ENCODE results near the gene GFY. TPM values are rescaled to one million over a fixed set of nuclear protein-coding genes. Genes with fewer than 3 reads are reported as not detected.
"Not testable (repeated sequence)": the region's sequence is repeated elsewhere in the genome, so short reads cannot be mapped to it uniquely, and the experiment has no call there.

GFY gene
- total RNA-seq, 1 donor from 2014 or later, result not detected

DNA sequence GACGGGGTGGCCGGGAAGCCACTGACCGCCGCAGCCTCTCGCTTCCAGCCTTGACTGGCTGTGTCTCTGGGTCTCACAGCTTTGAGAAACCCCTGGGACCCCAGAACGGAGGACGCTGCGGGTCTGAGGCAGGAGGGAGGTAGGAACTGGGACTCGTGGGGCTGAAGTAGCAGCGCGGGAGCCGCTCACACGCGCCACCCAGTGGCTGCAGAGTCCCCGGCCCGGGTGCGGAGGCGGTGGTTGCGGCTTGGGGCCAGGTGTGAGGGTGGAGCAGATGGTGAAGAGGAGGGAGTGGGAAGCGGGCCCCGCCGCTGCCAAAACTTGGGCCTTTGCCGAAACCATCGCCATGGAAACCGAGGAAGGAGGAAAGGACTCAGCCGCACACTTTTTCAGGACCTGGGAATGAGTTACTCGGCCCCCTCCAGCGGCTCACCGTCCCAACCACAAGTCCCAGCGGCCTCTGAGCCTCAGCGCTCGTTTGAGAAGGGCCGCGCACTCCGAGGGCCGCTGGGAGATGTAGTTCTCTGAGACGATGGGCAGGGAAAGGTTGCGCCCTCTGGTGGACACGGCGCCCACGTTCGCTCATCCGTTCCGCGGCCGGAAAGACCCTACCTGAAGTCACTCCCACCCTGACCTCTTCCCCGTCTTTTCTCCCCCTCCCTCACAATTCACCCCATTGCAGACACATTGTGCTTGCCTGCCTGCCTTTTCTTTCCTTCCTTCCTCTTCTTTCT is 18.3 kb downstream of the GFY start:
- peaks cover 3% of the 10 kb centered on the region for H3K4me1 ChIP-seq (ENCODE audit: insufficient read depth, low read length)
- H4K20me1 ChIP-seq (ENCODE audit: insufficient read depth, low read length), result peaks cover 4% of the 10 kb centered on the region
- peak overlapping the region; percentile 94 for H3K4me2 ChIP-seq (ENCODE audit: low read length)
- no peaks in the 10 kb centered on the region for H3K9me3 ChIP-seq (ENCODE audit: insufficient read depth, low read depth, low read length)
- Mint-ChIP-seq H3K27me3 (ENCODE audit: low read depth, unreplicated experiment) (peaks cover 37% of the 10 kb centered on the region), H3K9me3 (ENCODE audit: unreplicated experiment) (peaks cover 4% of the 10 kb centered on the region), H3K27ac (ENCODE audit: unreplicated experiment) (no peak overlapping the region), H3K4me3 (ENCODE audit: unreplicated experiment) (peak overlapping the region; percentile 80), H3K4me1 (ENCODE audit: low read depth, unreplicated experiment) (no peaks in the 10 kb centered on the region), H3K36me3 (ENCODE audit: low read depth, unreplicated experiment) (peaks cover 7% of the 10 kb centered on the region)
- TF ChIP-seq EZH2 (IDR thresholded peaks at IDR 0.05; ENCODE audit: insufficient read depth, low read length), result no peak
- TF ChIP-seq, protein P1, sequence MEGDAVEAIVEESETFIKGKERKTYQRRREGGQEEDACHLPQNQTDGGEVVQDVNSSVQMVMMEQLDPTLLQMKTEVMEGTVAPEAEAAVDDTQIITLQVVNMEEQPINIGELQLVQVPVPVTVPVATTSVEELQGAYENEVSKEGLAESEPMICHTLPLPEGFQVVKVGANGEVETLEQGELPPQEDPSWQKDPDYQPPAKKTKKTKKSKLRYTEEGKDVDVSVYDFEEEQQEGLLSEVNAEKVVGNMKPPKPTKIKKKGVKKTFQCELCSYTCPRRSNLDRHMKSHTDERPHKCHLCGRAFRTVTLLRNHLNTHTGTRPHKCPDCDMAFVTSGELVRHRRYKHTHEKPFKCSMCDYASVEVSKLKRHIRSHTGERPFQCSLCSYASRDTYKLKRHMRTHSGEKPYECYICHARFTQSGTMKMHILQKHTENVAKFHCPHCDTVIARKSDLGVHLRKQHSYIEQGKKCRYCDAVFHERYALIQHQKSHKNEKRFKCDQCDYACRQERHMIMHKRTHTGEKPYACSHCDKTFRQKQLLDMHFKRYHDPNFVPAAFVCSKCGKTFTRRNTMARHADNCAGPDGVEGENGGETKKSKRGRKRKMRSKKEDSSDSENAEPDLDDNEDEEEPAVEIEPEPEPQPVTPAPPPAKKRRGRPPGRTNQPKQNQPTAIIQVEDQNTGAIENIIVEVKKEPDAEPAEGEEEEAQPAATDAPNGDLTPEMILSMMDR (IDR thresholded peaks at IDR 0.05; ENCODE audit: insufficient read depth, low read depth, low read length), result peak; percentile 55
- H3K27me3 ChIP-seq (ENCODE audit: insufficient read depth, low read length), result peaks cover 35% of the 10 kb centered on the region
- H3K4me3 ChIP-seq (ENCODE audit: insufficient read depth, low read depth, low read length), result peak overlapping the region; percentile 56
- peak overlapping the region; percentile 13 for H3K27ac ChIP-seq (ENCODE audit: low read depth, low read length)
- H3K9ac ChIP-seq (ENCODE audit: low read length), result peak overlapping the region; percentile 79
- FAIRE-seq, result no peak
- H3K79me2 ChIP-seq (ENCODE audit: insufficient read depth, low read length), result no peaks in the 10 kb centered on the region
- no peaks in the 10 kb centered on the region for H3K36me3 ChIP-seq (ENCODE audit: insufficient read depth, low read length)
- peak; percentile 87 for DNase-seq (ENCODE audit: low read depth)
- H2AFZ ChIP-seq (ENCODE audit: low read depth, low read length), result peak overlapping the region; percentile 94

- not testable (repeated sequence) for H3K27ac Mint-ChIP-seq (ENCODE audit: unreplicated experiment); H3K4me3 ChIP-seq (ENCODE audit: insufficient read depth, low read depth, low read length); H3K79me2 ChIP-seq (ENCODE audit: insufficient read depth, low read length); H2AFZ ChIP-seq (ENCODE audit: low read depth, low read length); H3K4me1 ChIP-seq (ENCODE audit: insufficient read depth, low read length); H3K36me3 ChIP-seq (ENCODE audit: insufficient read depth, low read length); H3K4me1 Mint-ChIP-seq (ENCODE audit: low read depth, unreplicated experiment); H3K9me3 ChIP-seq (ENCODE audit: insufficient read depth, low read depth, low read length); H3K9ac ChIP-seq (ENCODE audit: low read length); FAIRE-seq; H3K27ac ChIP-seq (ENCODE audit: low read depth, low read length); H3K9me3 Mint-ChIP-seq (ENCODE audit: unreplicated experiment); DNase-seq (ENCODE audit: low read depth); H4K20me1 ChIP-seq (ENCODE audit: insufficient read depth, low read length)
- peaks cover 11% of the 10 kb centered on the region for H3K36me3 Mint-ChIP-seq (ENCODE audit: low read depth, unreplicated experiment)
- peaks cover 31% of the 10 kb centered on the region for H3K27me3 Mint-ChIP-seq (ENCODE audit: low read depth, unreplicated experiment)
- peak overlapping the region; percentile 78 for H3K4me3 Mint-ChIP-seq (ENCODE audit: unreplicated experiment)
- Histone ChIP-seq H3K4me2 (ENCODE audit: low read length) (peak overlapping the region; percentile 94), H3K27me3 (ENCODE audit: insufficient read depth, low read length) (peaks cover 28% of the 10 kb centered on the region)
Observed at GRCh38 chr19:49444100-49444700, 19.0 kb downstream of the GFY start.

DNA sequence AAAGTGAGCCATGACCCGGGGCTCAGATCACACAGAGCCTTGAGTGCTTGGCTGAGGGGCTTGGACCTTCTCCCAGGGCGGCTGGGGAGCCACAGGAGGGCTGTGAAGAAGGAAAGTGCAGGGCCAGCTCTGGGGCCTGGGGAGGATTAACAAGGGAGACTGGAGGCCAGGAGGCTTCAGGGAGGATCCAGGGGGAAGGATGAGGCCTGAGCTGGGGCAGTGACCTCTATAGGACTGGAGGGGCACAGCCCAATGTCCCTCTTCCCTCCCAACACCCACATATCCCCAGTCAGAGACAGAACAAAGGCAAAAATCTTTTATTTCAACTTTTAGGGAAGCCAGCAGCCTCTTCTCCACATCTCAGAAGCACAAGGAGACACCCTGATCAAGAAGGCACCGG is 20.8 kb downstream of the GFY start:
- peaks cover 4% of the 10 kb centered on the region for H4K20me1 ChIP-seq (ENCODE audit: insufficient read depth, low read length)
- no peak for TF ChIP-seq EZH2 (IDR thresholded peaks at IDR 0.05; ENCODE audit: insufficient read depth, low read length)
- TF ChIP-seq, protein P1 (IDR thresholded peaks at IDR 0.05; ENCODE audit: insufficient read depth, low read depth, low read length), result no peak
- peaks cover 13% of the 10 kb centered on the region for H3K27me3 Mint-ChIP-seq (ENCODE audit: low read depth, unreplicated experiment)
- H3K4me1 ChIP-seq (ENCODE audit: insufficient read depth, low read length), result peaks cover 7% of the 10 kb centered on the region
- H3K4me3 ChIP-seq (ENCODE audit: insufficient read depth, low read depth, low read length), result no peak overlapping the region
- H3K27ac ChIP-seq (ENCODE audit: low read depth, low read length), result no peak overlapping the region
- H3K36me3 ChIP-seq (ENCODE audit: insufficient read depth, low read length), result no peaks in the 10 kb centered on the region
- no peak overlapping the region for H3K4me2 ChIP-seq (ENCODE audit: low read length)
- DNase-seq (ENCODE audit: low read depth) (no peak), FAIRE-seq (no peak)
- peaks cover 5% of the 10 kb centered on the region for H3K4me1 Mint-ChIP-seq (ENCODE audit: low read depth, unreplicated experiment)
- H2AFZ ChIP-seq (ENCODE audit: low read depth, low read length), result no peak overlapping the region
- H3K27ac Mint-ChIP-seq (ENCODE audit: unreplicated experiment), result no peak overlapping the region
- no peaks in the 10 kb centered on the region for H3K9me3 ChIP-seq (ENCODE audit: insufficient read depth, low read depth, low read length)
- H3K36me3 Mint-ChIP-seq (ENCODE audit: low read depth, unreplicated experiment), result peaks cover 16% of the 10 kb centered on the region
- H3K9me3 Mint-ChIP-seq (ENCODE audit: unreplicated experiment), result no peaks in the 10 kb centered on the region
- no peak overlapping the region for H3K4me3 Mint-ChIP-seq (ENCODE audit: unreplicated experiment)
- no peak overlapping the region for H3K9ac ChIP-seq (ENCODE audit: low read length)
- H3K27me3 ChIP-seq (ENCODE audit: insufficient read depth, low read length), result peaks cover 12% of the 10 kb centered on the region
- peaks cover 10% of the 10 kb centered on the region for H3K79me2 ChIP-seq (ENCODE audit: insufficient read depth, low read length)

All from astrocyte (in vitro differentiated cells and primary cell).